ENCODE data around the gene RTP1.
"Not testable (repeated sequence)": the region's sequence is repeated elsewhere in the genome, so short reads cannot be mapped to it uniquely, and the experiment has no call there.

RTP1 gene

DNA sequence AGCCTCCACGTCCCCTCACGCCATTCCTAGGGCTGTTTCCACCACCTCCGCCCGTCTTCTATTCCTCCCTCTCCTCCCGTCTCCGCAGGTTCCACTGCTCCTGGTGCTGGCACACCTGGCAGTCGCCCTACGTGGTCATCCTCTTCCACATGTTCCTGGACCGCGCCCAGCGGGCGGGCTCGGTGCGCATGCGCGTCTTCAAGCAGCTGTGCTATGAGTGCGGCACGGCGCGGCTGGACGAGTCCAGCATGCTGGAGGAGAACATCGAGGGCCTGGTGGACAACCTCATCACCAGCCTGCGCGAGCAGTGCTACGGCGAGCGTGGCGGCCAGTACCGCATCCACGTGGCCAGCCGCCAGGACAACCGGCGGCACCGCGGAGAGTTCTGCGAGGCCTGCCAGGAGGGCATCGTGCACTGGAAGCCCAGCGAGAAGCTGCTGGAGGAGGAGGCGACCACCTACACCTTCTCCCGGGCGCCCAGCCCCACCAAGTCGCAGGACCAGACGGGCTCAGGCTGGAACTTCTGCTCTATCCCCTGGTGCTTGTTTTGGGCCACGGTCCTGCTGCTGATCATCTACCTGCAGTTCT is 2.3 kb downstream of the RTP1 start:
- not testable (repeated sequence) for DNase-seq

DNA sequence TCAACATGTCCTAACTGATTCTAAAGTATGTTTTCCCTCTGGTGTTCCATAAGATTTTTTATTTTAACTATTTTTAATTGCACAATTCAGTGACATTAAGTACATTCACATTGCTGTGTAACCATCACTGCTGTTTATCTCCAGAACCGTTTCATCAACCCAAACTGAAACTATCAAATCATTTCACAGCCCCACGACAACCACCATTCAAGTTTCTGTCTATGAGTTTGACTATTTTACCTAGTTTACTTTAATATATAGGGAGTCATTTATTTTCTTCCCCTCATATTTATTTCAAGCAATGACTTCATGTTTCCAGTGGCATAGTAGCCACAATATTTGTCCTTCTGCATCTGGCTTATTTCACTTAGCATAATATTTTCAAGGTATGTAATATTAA is 8.4 kb downstream of the RTP1 start:
- DNase-seq, result no peak

DNA sequence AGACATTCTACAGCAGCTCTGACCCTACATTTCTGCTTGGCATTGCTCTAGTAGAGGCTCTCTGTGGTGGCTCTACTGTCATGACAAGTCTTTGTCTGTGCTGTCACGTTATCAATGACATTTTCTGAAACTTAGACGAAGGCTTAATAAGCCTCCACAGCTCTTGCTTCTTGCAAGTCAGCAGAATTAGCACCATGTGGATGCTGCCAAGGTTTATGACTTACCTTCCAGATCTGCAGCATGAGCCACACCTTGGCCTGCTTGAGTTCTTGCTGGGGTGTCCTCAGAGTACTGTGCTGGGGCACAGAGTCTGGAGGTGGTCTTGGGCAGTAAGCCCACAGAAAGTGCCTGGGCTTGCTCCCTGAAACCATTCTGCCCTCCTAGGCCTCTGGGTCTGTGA is 9.8 kb downstream of the RTP1 start:
- DNase-seq, result no peak

DNA sequence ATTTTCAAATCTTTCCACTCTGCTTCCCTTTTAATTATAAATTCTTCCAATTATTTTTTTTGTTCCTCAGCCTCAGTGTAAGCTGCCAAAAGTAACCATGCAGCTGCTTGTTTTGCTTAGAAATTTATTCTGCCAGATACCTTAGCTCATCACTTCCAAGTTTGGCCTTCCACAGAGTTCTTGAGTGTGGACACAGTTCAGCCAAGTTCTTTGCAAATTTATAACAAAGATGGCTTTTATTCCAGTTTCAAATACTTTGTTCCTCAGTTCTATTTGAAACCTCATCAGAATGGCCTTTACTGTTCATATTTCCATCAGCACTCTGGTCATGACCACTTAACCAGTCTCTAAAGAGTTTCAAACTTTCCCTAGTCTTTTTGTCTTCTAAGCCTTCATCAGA is 10.3 kb downstream of the RTP1 start:
- DNase-seq, result no peak

DNA sequence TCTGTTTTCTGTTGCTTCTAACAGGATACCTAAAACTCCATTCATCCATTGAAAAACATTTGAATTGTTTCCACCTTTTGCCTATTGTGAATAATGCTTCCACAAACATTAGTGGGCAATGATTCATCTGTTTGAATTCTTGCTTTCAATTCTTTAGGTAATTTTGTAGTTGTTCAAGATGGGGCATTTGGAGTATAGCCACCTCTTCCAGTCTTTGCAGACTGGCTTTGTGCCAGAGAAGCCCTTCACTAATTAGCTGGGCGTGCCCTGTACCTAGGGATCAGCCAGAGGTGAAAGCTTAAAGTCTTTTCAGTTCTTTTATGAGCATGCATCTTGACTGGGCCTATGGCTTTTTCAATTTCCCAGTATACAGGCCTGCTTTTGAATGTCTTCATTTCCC is 10.9 kb downstream of the RTP1 start:
- no peak for DNase-seq

DNA sequence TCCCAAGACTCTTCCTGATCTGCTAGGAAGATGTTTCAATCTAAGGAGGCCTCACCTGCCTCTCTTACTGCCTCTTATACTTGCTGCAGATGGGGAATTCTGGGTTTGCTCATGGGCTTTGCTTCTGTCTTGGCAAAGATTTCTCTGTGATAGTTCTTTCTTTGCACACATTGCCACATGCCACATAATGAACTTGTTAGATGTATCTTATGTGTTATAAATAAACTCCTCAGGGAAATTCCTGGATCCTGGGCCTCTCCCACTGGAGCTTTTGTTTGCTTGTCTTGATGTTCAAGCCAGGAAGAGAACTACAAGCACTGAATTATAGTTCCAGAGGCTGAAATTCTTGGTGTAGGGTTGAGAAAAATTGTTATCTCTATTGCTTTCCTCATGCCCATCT is 12.2 kb downstream of the RTP1 start:
- DNase-seq, result no peak

DNA sequence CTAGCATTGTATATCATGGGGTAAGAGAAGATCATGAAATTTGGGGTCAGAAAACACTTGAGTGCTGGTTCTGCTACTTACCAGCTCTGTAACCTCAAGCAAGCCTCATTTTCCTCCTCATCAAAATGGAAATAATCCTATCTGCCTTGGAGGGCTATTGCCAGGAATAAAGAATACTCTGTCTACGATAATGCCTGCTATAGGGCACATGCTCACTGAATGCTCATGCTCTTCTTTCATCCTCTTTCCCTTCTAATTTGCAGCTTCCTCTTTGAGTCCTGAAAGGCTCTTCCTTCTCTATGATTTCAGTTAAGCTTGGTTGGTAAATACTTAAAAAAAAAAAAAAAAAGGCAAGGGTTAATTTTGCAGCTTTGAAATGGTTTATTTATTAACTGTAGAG is 12.8 kb downstream of the RTP1 start:
- no peak for DNase-seq

DNA sequence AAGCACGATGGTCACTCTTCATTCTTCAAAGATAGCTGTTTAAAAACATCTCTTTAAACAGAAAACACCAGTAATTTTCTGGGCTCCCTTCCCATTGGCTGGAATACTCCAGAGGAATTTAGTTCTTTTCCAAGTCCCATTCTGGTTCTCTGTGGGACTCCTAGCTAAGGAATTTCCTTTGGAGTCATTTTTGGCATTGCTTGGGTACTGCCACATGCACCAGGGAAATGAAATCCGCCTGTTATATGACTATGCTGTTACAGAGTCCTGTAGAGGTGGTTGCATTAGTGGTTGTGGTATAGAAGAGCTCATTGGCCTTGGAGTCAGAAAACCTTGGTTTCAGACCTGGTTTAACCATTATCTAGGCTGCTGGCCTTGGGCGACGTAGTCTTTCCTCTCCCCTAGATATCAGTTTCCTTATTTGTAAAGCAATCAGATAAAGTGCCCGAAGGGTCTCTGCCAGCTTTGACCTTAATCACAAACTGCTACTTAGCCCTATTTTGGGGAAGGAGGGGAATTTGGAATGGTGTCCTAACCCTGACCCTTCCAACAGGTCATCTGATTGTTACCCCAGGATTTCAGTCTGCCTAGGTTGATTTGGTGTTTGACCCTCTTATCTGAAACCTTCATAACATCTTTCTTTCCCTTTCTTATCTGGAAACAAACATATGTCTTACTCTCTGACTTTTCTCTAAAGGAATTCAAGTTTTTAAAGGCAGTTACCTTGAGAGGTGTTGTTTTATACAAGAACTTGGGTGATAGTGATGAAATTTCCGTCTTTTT is 13.4 kb downstream of the RTP1 start:
- no peak for DNase-seq

DNA sequence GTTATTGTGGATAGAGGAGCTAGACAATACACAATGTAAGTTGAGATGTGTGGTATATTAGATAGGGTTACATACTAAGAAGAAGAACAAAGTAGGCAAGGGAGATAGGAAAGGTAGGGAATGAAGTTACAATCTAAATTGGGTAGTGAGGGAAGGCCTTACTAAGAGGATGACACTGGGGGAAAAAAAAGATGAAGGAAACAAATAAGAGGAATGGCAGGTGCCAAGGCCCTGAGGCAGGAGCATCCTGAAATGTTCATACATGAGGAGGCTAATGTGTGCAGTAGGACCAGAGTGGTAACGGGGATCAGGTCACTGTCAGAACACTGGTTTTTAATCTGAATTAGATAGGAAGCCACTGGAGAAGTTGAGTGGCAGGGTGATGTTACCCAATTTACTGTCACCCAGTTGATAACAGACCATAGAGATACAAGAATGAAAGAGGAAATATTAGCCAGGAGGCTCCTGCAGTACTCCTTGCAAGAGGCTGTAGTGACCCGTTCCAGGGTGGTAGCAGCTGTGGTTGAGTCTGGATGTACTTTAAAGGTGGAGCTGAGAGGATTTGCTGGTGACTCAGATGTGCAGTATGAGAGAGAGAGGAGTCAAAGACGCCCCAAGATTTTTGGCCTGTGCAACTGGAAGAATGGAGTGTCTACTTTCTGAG is 14.4 kb downstream of the RTP1 start:
- peak; percentile 56 for DNase-seq

DNA sequence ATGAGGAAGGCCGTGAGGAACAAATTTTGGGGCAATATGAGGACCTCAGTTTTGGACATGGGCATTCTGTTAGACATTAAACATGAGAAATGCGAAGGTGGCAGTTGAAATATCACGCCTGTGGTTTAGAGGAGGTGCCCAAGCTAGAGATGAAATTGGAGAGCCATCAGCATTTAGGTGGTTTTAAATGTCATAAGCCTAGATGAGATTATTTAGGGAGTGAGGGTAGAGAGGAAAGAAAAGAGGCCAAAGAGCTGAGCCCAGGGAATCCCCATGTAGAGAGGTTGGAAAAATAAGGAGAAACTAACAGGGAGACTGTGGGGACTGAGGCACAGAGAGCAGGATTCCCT is 14.9 kb downstream of the RTP1 start:
- DNase-seq, result no peak

DNA sequence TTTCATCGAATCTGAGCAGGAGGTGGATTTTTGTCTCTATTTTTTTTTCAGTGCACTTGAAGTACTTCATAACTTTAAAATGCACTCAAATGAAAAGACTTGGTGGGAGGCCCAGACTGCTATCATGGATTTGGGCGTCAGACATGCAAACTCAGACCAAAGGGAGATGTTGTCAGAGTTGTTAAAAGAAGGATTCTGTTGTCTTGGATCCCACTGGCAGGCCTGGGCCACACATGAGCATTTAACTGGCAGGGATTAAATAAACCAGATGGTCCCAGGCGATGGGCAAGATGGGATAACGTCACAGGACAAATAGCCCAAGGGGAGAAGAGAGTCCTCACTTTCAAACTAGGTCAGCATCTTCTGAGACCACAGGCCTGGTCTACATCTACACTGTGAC is 15.4 kb downstream of the RTP1 start:
- DNase-seq, result no peak

DNA sequence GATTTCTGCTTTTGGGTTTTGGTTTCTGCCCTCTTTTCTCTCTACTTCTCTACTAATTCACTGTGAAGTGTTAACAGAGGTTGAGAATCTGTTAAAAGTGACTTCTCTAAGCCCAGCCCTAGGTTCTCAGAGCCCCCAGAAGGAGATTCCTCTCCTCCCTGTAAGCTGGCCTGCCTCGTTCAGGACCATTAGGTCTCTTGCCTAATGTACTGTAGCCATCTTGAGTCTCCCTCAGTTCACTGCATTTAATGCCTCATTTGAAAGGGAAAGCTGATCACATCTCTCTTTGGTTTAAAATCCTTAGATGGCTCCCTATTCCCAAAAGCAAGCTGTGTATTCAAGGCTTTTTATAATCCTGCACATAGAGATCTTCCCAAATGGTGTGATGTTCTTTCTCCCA is 16.3 kb downstream of the RTP1 start:
- no peak for DNase-seq

DNA sequence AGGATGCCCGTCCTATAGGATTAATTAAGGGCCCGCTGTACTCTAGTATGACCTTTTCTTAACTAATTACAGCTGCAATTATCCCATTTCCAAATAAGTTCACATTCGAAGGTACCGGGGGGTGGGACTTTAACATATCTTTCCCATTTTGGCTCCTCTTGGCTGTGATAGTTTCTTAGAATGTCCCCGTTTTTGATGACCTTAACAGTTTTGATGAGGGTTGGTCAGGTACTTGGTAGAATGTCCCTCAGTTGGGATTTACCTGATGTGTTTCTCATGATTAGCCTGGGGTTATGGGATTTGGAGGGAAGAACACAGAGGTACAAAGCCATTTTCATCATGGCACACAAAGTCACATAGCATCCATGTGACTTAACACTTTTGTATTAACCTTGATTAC is 18.2 kb downstream of the RTP1 start:
- DNase-seq, result no peak

DNA sequence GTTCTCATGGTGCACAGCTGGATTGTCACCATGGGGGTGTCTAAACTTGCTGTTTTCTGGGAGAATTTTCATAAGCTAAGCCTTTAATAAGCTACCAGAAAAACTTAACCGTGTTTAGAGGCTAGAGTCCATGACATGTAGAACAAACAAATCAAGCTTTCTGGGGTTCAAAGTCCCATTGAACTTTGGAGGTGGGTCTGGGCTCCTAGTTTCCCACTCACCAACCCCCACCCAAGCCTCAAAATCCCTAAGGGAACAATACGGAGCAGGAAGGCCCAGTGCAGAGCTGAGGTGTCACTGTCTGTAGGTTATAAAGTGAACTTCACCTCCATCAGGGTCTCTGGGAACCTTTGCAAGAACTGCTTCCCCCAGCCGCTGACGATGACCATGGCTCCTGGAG is 25.5 kb downstream of the RTP1 start:
- no peak for DNase-seq

DNA sequence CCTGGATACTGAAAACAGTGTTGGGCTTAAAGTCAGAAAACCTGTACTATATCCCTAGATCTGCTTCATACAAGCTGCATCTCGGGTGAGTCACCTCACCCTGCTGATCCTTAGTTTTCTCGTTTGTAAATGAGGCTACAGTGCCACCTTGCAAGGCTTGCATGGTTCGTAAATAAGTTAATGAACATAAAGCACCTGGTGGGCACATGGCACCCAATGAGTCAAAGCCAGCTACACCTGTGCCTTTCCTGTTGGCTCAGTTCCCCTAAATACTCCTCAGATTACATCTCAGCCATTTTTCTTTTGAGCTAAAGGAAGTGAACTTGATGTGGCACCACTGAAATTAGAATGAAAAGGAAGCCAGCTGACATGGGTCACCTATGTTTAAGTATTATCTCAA is 26.5 kb downstream of the RTP1 start:
- peak; percentile 11 for DNase-seq

DNA sequence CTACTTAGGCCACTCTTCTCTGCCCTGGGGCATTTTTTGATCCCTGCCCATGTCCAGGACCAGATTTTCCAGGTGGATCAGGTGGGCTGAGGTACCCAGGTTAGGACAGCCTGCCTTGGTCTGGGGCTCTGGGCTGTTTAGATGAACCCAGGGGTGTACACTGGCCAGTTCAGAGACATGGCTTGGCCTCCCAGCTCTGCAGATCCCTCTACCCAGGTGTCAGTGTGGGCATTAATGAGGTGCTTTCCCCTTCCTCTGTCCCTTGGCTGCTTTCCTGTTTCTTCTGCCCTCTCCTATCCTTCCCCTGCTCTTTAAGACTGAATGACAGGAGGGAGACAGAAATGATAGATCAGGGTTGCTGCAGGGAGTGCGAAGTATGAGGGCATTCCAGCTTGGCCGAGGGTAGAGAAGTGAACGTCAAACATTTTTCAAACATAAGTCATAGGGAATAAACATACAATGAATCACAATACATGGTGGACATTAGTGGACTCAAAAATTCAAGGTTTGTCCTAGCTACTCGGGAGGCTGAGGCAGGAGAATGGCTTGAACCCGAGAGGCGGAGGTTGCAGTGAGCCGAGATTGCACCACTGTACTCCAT is 30.5 kb downstream of the RTP1 start:
- peak; percentile 86 for DNase-seq

DNA sequence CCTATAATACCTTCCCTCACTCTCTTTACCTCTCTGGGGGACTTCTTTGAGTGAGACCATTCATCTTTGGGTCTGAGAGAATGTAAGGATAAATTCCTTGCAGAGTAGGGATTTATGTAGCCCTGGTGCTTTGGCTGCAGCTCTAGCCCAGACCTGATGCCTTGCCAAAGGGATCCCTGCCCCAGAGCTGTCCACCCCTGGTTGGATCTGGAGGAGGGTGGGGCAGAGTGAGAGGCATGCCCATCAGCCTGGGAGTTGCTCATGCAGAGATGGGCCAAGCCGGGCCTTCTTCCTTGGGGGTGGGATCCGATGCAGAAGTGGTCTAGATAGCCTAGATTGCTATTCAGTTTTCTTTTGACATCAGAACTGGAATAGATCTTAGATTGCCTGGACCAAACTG is 31.5 kb downstream of the RTP1 start:
- no peak for DNase-seq

DNA sequence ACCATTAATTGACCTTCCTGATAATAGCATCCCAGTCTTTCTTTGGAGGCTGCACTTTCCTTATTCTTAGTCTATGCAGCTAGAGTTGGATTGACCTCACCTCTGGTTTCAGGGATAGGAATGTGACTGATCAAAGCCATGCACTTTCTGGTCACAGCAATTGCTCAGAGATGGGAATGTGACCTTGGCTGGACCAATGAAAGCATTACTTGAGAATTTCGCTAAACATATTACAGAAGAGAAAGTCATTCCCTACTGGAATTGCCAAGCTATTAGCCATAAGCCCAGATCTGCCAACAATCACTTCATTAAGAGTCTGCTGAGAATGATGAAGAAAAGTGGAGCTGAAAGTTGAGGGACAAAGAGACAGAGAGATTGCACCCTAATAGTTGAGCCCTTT is 32.7 kb downstream of the RTP1 start:
- no peak for DNase-seq

DNA sequence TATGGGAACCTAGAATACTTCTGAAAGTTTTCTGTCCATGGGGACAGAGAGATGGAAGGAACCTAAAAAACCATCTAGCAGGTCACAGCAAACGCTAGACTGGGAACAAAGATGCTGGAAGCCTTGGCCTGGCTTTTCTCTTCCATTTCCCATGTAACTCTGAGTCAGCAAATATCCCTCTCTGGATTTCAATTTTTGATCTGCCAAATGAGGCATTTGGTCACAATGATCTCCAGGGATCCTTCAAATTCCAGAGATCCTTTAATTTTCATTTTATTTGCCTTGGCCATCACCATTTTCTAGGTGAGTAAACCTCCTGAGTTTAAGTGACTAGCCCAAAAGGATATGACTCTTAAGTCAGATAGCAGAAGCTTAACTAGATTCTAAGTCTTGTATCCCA is 39.7 kb downstream of the RTP1 start:
- no peak for DNase-seq

DNA sequence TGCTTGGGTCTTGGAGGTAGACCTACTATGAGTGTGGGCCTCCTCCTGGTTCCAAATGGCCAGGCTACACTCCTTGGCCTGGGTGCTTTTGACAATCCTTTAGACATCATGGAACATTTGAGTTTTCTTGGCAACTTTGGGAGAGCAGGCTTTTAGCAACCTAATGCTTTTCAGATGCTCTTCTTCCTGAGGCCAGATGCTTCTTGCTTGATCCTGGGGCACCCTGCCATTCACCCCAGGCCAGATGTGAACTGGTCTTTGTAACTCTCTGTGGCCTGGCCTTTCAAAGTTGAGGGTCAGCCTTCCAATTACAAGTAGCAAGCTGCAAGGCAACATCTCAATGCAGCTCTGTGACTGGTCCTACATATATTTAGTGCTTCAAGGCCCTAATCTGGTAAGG is 40.5 kb downstream of the RTP1 start:
- DNase-seq, result no peak

DNA sequence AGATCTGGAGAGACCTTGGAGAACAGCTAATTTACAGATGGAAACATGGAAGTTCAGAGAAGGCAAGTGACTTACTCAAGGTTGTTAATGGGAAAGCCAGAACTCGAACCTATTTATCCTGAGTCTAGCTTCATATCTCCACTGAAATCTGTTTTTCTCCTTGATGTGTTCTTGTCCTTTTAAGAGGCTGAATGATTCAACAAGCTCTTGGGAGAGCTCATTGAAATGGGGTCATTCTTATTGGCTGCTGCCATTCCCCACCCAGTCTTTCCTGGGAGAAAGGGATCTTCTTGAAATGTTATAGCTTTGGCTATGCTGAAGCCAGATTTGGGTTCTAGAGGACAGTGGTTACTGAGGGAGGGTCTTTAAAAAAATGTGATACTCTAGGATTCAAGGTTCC is 41.0 kb downstream of the RTP1 start:
- no peak for DNase-seq

DNA sequence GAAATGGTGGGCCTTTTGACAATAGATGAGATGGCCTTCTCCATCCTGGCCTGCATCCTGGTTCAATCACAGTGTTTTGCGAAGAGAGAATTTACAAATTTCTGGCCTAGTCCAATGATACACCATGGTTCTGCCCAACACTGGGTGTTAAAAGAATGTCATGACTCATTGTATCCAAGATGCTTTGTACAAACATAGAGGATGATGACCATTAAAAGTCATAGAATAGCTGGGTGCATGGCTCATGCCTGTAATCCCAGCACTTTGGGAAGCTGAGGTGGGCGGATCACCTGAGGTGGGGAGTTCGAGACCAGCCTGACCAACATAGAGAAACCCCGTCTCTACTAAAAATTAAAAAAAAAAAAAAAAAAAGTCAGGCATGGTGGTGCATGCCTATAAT is 41.5 kb downstream of the RTP1 start:
- DNase-seq, result peak; percentile 38

DNA sequence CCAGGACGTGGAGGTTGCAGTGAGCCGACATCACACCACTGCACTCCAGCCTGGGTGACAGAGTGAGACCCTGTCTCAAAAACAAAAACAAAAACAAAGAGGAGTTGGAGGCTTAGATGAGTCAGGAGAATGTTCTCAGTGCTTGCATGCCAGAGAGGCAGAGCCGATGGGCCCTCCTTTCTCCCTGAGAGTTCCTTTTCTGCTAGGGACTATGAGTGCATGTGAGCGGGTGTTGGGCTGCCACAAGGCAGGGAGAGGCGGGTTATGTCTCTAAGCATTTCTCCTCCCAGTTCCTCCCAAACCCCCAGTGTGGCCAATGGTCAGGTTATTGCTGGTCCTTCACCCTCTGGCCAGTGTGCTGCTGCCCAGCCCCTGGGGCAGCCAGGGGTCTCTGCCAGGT is 45.1 kb downstream of the RTP1 start:
- DNase-seq, result no peak

DNA sequence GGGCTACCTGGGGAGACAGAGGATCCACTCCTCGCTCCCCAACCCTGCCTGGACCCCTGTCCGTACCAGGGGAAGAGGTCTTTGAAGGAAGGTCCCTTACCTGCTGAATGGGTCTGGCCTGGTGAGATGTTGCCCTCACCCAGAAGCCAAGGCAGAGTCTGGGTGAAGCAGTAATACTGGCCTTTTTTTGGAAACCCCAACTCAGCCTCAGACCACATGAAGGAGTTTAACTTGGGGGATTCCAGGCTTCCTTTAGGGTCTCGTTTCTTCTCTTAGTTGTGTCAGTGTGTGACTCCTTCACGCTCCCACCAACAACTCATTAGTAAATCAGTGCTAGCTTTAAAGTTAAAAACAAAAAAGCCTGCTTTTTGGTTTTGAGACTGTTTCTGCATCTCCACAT is 45.6 kb downstream of the RTP1 start:
- DNase-seq, result no peak

Measured in HCEC 1CT (cell line).